GM12874 (cell line): Measurements from ENCODE around the gene PITX1.

Experiments
- TF ChIP-seq, protein P1 (sequence below): IDR thresholded peaks from 2 replicates; pipeline ENCODE4 v1.5.1; 2011; ENCODE audit warnings: low read depth, mild to moderate bottlenecking, control low read depth, low read length, moderate library complexity; ENCODE audit not compliant: insufficient read depth

PITX1 gene

GRCh38 chr5:135072387-135073281, 38.6 kb upstream of the PITX1 start:
- TF ChIP-seq, protein P1, sequence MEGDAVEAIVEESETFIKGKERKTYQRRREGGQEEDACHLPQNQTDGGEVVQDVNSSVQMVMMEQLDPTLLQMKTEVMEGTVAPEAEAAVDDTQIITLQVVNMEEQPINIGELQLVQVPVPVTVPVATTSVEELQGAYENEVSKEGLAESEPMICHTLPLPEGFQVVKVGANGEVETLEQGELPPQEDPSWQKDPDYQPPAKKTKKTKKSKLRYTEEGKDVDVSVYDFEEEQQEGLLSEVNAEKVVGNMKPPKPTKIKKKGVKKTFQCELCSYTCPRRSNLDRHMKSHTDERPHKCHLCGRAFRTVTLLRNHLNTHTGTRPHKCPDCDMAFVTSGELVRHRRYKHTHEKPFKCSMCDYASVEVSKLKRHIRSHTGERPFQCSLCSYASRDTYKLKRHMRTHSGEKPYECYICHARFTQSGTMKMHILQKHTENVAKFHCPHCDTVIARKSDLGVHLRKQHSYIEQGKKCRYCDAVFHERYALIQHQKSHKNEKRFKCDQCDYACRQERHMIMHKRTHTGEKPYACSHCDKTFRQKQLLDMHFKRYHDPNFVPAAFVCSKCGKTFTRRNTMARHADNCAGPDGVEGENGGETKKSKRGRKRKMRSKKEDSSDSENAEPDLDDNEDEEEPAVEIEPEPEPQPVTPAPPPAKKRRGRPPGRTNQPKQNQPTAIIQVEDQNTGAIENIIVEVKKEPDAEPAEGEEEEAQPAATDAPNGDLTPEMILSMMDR: no peak

- TF ChIP-seq, protein P1: no peak
Measured at GRCh38 chr5:135071311-135071710, 37.3 kb upstream of the PITX1 start.

- TF ChIP-seq, protein P1: no peak
Measured at GRCh38 chr5:135069895-135070657, 36.0 kb upstream of the PITX1 start.

DNA sequence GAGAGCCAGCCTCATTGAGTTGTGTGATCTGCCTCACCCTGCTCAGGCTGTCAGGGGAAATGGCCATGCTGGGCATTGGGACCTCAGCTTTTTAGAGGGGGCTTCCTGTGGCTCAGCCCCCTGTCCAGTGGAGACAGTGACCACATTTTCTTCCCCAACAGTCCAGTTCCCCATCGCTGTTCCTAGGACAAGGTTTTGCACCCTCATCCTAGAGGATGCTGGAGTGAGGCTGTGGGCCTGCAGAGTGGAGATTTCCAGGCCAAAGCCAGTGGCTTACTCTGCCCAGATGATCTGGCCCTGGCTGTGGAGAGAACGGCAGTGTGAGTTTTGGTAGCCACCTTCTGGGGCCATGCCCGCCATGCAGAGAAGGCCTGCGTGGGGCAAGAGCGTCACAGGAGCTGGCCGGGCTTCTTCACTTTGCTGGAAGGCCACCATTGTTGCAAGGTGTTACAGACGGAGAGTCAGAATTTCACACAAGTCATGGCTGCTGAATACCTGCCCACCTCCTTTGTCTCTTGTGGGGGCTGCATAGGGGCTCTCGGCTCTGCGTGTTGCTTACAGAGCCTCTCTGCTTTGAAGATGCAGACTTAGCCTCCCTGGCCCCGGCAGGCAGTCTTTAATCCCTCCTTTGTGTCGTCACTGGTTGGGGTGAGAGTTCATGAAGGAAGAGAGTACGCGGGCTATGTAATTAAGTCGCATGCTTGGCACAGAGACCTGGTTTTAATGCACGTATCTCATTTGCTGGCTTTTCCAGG, 35.2 kb upstream of the PITX1 start:
- TF ChIP-seq, protein P1: no peak

- TF ChIP-seq, protein P1: no peak
Measured at GRCh38 chr5:135067587-135067986, 33.6 kb upstream of the PITX1 start.

- TF ChIP-seq, protein P1: no peak
Measured at GRCh38 chr5:135066781-135067180, 32.8 kb upstream of the PITX1 start.
